T-helper 1 cell (primary cell): ENCODE data around the gene ROR2.
"Not testable (repeated sequence)": the region's sequence is repeated elsewhere in the genome, so short reads cannot be mapped to it uniquely, and the experiment has no call there.

Experiments used
- DNase-seq, 5 donors: peaks; one replicate each; pipeline ENCODE4 v3.0.0-alpha.2; 2012 to 2020
- total RNA-seq, 4 donors: gene quantifications; one replicate each; lab custom pipeline; 2026; lab: John Stamatoyannopoulos, UW

The ROR2 gene
- 0 to 1.7 (median 0.39) reads per million in 4 donors for total RNA-seq

- DNase-seq, result peak in 4 of 5 donors; percentile 10 to 43 (median 30)
Observed at GRCh38 chr9:91949946-91950664, at the start of gene ROR2. TSS of gene ROR2 (minus strand) at chr9:91950228.

GRCh38 chr9:91995000-91995655 lies 45.1 kb upstream of the ROR2 start:
- DNase-seq, result no peak

GRCh38 chr9:91994422-91994821 lies 44.4 kb upstream of the ROR2 start:
- no peak for DNase-seq

GRCh38 chr9:91992461-91993041 lies 42.5 kb upstream of the ROR2 start:
- no peak for DNase-seq

GRCh38 chr9:91991721-91992341 lies 41.8 kb upstream of the ROR2 start:
- no peak for DNase-seq

- no peak for DNase-seq
Observed at GRCh38 chr9:91986248-91986647, 36.2 kb upstream of the ROR2 start.

- no peak for DNase-seq
Observed at GRCh38 chr9:91985692-91986091, 35.7 kb upstream of the ROR2 start.

- DNase-seq, result no peak
Observed at GRCh38 chr9:91978740-91979414, 28.8 kb upstream of the ROR2 start.

- not testable (repeated sequence) for DNase-seq
Observed at GRCh38 chr9:91975254-91975653, 25.2 kb upstream of the ROR2 start.

GRCh38 chr9:91972711-91973110 lies 22.7 kb upstream of the ROR2 start:
- DNase-seq, result no peak

GRCh38 chr9:91972076-91972626 lies 22.1 kb upstream of the ROR2 start:
- no peak for DNase-seq

GRCh38 chr9:91967259-91967658 lies 17.2 kb upstream of the ROR2 start:
- DNase-seq, result no peak

- DNase-seq, result no peak
Observed at GRCh38 chr9:91966503-91966902, 16.5 kb upstream of the ROR2 start.

- no peak for DNase-seq
Observed at GRCh38 chr9:91963711-91964240, 13.7 kb upstream of the ROR2 start.

GRCh38 chr9:91960367-91960766 lies 10.3 kb upstream of the ROR2 start:
- DNase-seq, result no peak

GRCh38 chr9:91958174-91958573 lies 8.1 kb upstream of the ROR2 start:
- DNase-seq, result no peak

GRCh38 chr9:91954841-91955471 lies 4.9 kb upstream of the ROR2 start:
- DNase-seq, result peak in 1 of 5 donors; percentile 8

GRCh38 chr9:91953718-91954117 lies 3.7 kb upstream of the ROR2 start:
- no peak for DNase-seq

GRCh38 chr9:91951944-91952520 lies 2.0 kb upstream of the ROR2 start:
- DNase-seq, result no peak

- no peak for DNase-seq
Observed at GRCh38 chr9:91949392-91949945, 559 bp downstream of the ROR2 start.
